Measurements from ENCODE around the gene MRPL1. TPM values are rescaled to one million over a fixed set of nuclear protein-coding genes. Genes with fewer than 3 reads are reported as not detected.

Gene MRPL1
- total and polyA plus RNA-seq, 2 of the 13 experiments (the other 11 are each of a cell fraction or from before 2014, with no cell fraction given), result 23.3 to 61.5 TPM

- no peak for TF ChIP-seq REST (IDR thresholded peaks at IDR 0.05; ENCODE audit: borderline replicate concordance in 1 of 2, low read depth in 1 of 2, low read length in 2 of 2)
- TF ChIP-seq ATF2 (CRISPR knock-in tag; IDR thresholded peaks at IDR 0.05), result no peak
- TF ChIP-seq MTF1 (CRISPR knock-in tag; IDR thresholded peaks at IDR 0.05), result no peak
- TF ChIP-seq ZBTB26 (CRISPR knock-in tag; IDR thresholded peaks at IDR 0.05; ENCODE audit: borderline replicate concordance), result no peak
- TF ChIP-seq ZNF337 (CRISPR knock-in tag; IDR thresholded peaks at IDR 0.05; ENCODE audit: borderline replicate concordance, low read depth), result no peak
- TF ChIP-seq NFE2 (CRISPR knock-in tag; IDR thresholded peaks at IDR 0.05), result no peak
- TF ChIP-seq SALL1 (CRISPR knock-in tag; IDR thresholded peaks at IDR 0.05), result no peak; the same call in 1 of the 2 replicates
- peak; percentile 56; the same call in 1 of the 2 replicates for TF ChIP-seq ONECUT2 (CRISPR knock-in tag; IDR thresholded peaks at IDR 0.05)
- TF ChIP-seq TBX3 (IDR thresholded peaks at IDR 0.05; ENCODE audit: borderline replicate concordance), result 0 out of 2 replicates have a peak, but pooled peaks have one; percentile 22
- no peak for TF ChIP-seq HNRNPL (IDR thresholded peaks at IDR 0.05; ENCODE audit: low read depth, low read length)
- TF ChIP-seq ZNF136 (CRISPR knock-in tag; IDR thresholded peaks at IDR 0.05; ENCODE audit: low read depth), result no peak
- TF ChIP-seq GRHL1 (CRISPR knock-in tag; conservative IDR thresholded peaks at IDR 0.05), result no peak
- TF ChIP-seq SOX13 (IDR thresholded peaks at IDR 0.05), result no peak
- TF ChIP-seq SOX13 (CRISPR knock-in tag; conservative IDR thresholded peaks at IDR 0.05 in 1 of 2, IDR thresholded peaks at IDR 0.05 in 1 of 2), result peak in 1 of 2 experiments; percentile 64; a peak in 2 of 4 replicates
- no peak for TF ChIP-seq SETDB1 (CRISPR knock-in tag; IDR thresholded peaks at IDR 0.05; ENCODE audit: borderline replicate concordance)
- TF ChIP-seq FOSL2 (CRISPR knock-in tag; IDR thresholded peaks at IDR 0.05), result peak; percentile 38; the same call in 1 of the 2 replicates
- TF ChIP-seq ZBTB20 (CRISPR knock-in tag; IDR thresholded peaks at IDR 0.05; ENCODE audit: borderline replicate concordance, low read depth), result no peak
- TF ChIP-seq FOXK2 (IDR thresholded peaks at IDR 0.05), result no peak
- TF ChIP-seq MIER3 (CRISPR knock-in tag; IDR thresholded peaks at IDR 0.05; ENCODE audit: borderline replicate concordance), result no peak
- peak; percentile 67 for TF ChIP-seq GATAD2A (CRISPR knock-in tag; IDR thresholded peaks at IDR 0.05)
- TF ChIP-seq TCF7 (IDR thresholded peaks at IDR 0.05; ENCODE audit: low read depth), result peak; percentile 88
- TF ChIP-seq ELF3 (CRISPR knock-in tag; IDR thresholded peaks at IDR 0.05), result peak; percentile 16; the same call in 1 of the 2 replicates
- no peak for TF ChIP-seq NR2F2 (IDR thresholded peaks at IDR 0.05; ENCODE audit: borderline replicate concordance, low read depth)
- TF ChIP-seq ZNF121 (CRISPR knock-in tag; IDR thresholded peaks at IDR 0.05), result no peak; the same call in 1 of the 2 replicates
- no peak; the same call in 1 of the 2 replicates for TF ChIP-seq PHF21A (CRISPR knock-in tag; IDR thresholded peaks at IDR 0.05)
These were observed 133.4 kb downstream of the MRPL1 start (continued) for GRCh38 chr4:77996076-77996475.
